ENCODE data around the gene SLC8A1. TPM values are rescaled to one million over a fixed set of nuclear protein-coding genes. Genes with fewer than 3 reads are reported as not detected.

The SLC8A1 gene
- total RNA-seq, 1 experiment from 2014 or later: 0.43 TPM

- DNase-seq: no peak
- H3K36me3 ChIP-seq (ENCODE audit: control insufficient read depth, insufficient read depth, low read length): no peaks in the 10 kb centered on the region
- H3K27me3 ChIP-seq (replicated peaks; ENCODE audit: control insufficient read depth, insufficient read depth, low read length): no peaks in the 10 kb centered on the region
- Mint-ChIP-seq H3K4me1 (ENCODE audit: low read depth, unreplicated experiment) (no peaks in the 10 kb centered on the region), H3K36me3 (ENCODE audit: insufficient read depth, unreplicated experiment) (no peaks in the 10 kb centered on the region), H3K27ac (ENCODE audit: unreplicated experiment) (no peak overlapping the region), H3K27me3 (ENCODE audit: insufficient read depth, unreplicated experiment) (peaks cover 6% of the 10 kb centered on the region), H3K4me3 (ENCODE audit: unreplicated experiment) (no peak overlapping the region), H3K9me3 (ENCODE audit: unreplicated experiment) (no peaks in the 10 kb centered on the region)
- CTCF ChIA-PET: no interaction called here
- TF ChIP-seq CTCF (IDR thresholded peaks at IDR 0.05; ENCODE audit: insufficient read depth in 1 of 2, low read depth in 1 of 2, low read length in 1 of 2, severe bottlenecking in 1 of 2, unreplicated experiment in 1 of 2): no peak
- intact Hi-C loops (cut with micrococcal nuclease; ENCODE audit: unreplicated experiment): no loop called here
- no TSS peak for BruUV-seq (replicated peaks)
- H3K9me3 ChIP-seq: no peaks in the 10 kb centered on the region
- POLR2A ChIA-PET: no interaction called here
- H3K4me1 ChIP-seq: no peaks in the 10 kb centered on the region; the same call in 1 of the 2 replicates
- no peak overlapping the region for H3K4me3 ChIP-seq (ENCODE audit: low read depth, low read length)
Observed at GRCh38 chr2:40193670-40194026, 258.2 kb downstream of the SLC8A1 start.

GRCh38 chr2:40192864-40193669 is 258.8 kb downstream of the SLC8A1 start:
- Mint-ChIP-seq H3K4me3 (ENCODE audit: unreplicated experiment) (no peak overlapping the region), H3K4me1 (ENCODE audit: low read depth, unreplicated experiment) (no peaks in the 10 kb centered on the region), H3K36me3 (ENCODE audit: insufficient read depth, unreplicated experiment) (no peaks in the 10 kb centered on the region), H3K27ac (ENCODE audit: unreplicated experiment) (no peak overlapping the region), H3K9me3 (ENCODE audit: unreplicated experiment) (no peaks in the 10 kb centered on the region), H3K27me3 (ENCODE audit: insufficient read depth, unreplicated experiment) (peaks cover 6% of the 10 kb centered on the region)
- Histone ChIP-seq H3K9me3 (no peaks in the 10 kb centered on the region), H3K4me1 (no peaks in the 10 kb centered on the region; the same call in 1 of the 2 replicates), H3K36me3 (ENCODE audit: control insufficient read depth, insufficient read depth, low read length) (no peaks in the 10 kb centered on the region), H3K4me3 (ENCODE audit: low read depth, low read length) (no peak overlapping the region), H3K27me3 (replicated peaks; ENCODE audit: control insufficient read depth, insufficient read depth, low read length) (no peaks in the 10 kb centered on the region)
- DNase-seq: no peak
- intact Hi-C loops (cut with micrococcal nuclease; ENCODE audit: unreplicated experiment): no loop called here
- no TSS peak for BruUV-seq (replicated peaks)
- ChIA-PET POLR2A (no interaction called here), CTCF (no interaction called here)
- TF ChIP-seq CTCF (IDR thresholded peaks at IDR 0.05; ENCODE audit: insufficient read depth in 1 of 2, low read depth in 1 of 2, low read length in 1 of 2, severe bottlenecking in 1 of 2, unreplicated experiment in 1 of 2): no peak

- Histone ChIP-seq H3K9me3 (no peaks in the 10 kb centered on the region), H3K4me3 (ENCODE audit: low read depth, low read length) (no peak overlapping the region), H3K4me1 (no peaks in the 10 kb centered on the region; the same call in 1 of the 2 replicates), H3K36me3 (ENCODE audit: control insufficient read depth, insufficient read depth, low read length) (no peaks in the 10 kb centered on the region), H3K27me3 (replicated peaks; ENCODE audit: control insufficient read depth, insufficient read depth, low read length) (no peaks in the 10 kb centered on the region)
- H3K4me1 Mint-ChIP-seq (ENCODE audit: low read depth, unreplicated experiment): no peaks in the 10 kb centered on the region
- no TSS peak for BruUV-seq (replicated peaks)
- intact Hi-C loops (cut with micrococcal nuclease; ENCODE audit: unreplicated experiment): no loop called here
- ChIA-PET CTCF (no interaction called here), POLR2A (no interaction called here)
- no peak for TF ChIP-seq CTCF (IDR thresholded peaks at IDR 0.05; ENCODE audit: insufficient read depth in 1 of 2, low read depth in 1 of 2, low read length in 1 of 2, severe bottlenecking in 1 of 2, unreplicated experiment in 1 of 2)
- H3K36me3 Mint-ChIP-seq (ENCODE audit: insufficient read depth, unreplicated experiment): no peaks in the 10 kb centered on the region
- no peak overlapping the region for H3K27ac Mint-ChIP-seq (ENCODE audit: unreplicated experiment)
- H3K27me3 Mint-ChIP-seq (ENCODE audit: insufficient read depth, unreplicated experiment): peaks cover 6% of the 10 kb centered on the region
- no peaks in the 10 kb centered on the region for H3K9me3 Mint-ChIP-seq (ENCODE audit: unreplicated experiment)
- no peak overlapping the region for H3K4me3 Mint-ChIP-seq (ENCODE audit: unreplicated experiment)
- no peak for DNase-seq
Observed at GRCh38 chr2:40190457-40190856, 261.4 kb downstream of the SLC8A1 start.

Data from Caco-2 (cell line).